Upper lobe of right lung (tissue), 1 donor: ENCODE results near the gene ETFA. TPM values are rescaled to one million over a fixed set of nuclear protein-coding genes. Genes with fewer than 3 reads are reported as not detected.

Experiments used
- ATAC-seq: fragments of 200-7000 bp; cut with Tn5 transposase; one replicate; pipeline ENCODE4 v1.9.1; 2020; ENCODE audit warnings: mild to moderate bottlenecking, moderate library complexity
- DNase-seq: peaks from one replicate; pipeline ENCODE4 v3.0.0-alpha.2; 2020
- H3K27ac ChIP-seq: fragments of 200-600 bp; one replicate; pipeline ENCODE4 v1.8.0; 2022
- H3K27me3 ChIP-seq: fragments of 200-600 bp; one replicate; pipeline ENCODE4 v1.8.0; 2022; ENCODE audit warnings: mild to moderate bottlenecking
- H3K36me3 ChIP-seq: fragments of 200-600 bp; one replicate; pipeline ENCODE4 v1.8.0; 2022
- H3K4me1 ChIP-seq: fragments of 200-600 bp; one replicate; pipeline ENCODE4 v1.8.0; 2022
- H3K4me3 ChIP-seq: fragments of 200-600 bp; one replicate; pipeline ENCODE4 v1.8.0; 2022; ENCODE audit warnings: mild to moderate bottlenecking
- H3K9me3 ChIP-seq: fragments of 200-600 bp; one replicate; pipeline ENCODE4 v1.8.0; 2022
- CTCF ChIP-seq: fragments of 200-600 bp; IDR thresholded peaks from one replicate; pipeline ENCODE4 v1.8.0; 2022; ENCODE audit warnings: antibody characterized with exemption
- intact Hi-C: fragments of 100-400 bp; cut with DNase I; formaldehyde crosslinking; loops from one replicate; pipeline ENCODE4 v1.11.0; 2022
- total RNA-seq: library from RNA; stranded (reverse); fragmentation: NEBNext Ultra II Directional; extraction: Animal tissue kit (Norgen Biotek cat#: 25700); gene quantifications from one replicate; pipeline ENCODE4 v1.2.1, GENCODE V29; 2021
- donor health status: DM: no; HTN: yes; CAD: no; lungs with severe emphysema.

Gene ETFA
- total RNA-seq, 1 donor from 2014 or later: 71.3 TPM

- peaks cover 14% of the 10 kb centered on the region for H3K27me3 ChIP-seq
- no peak overlapping the region for H3K4me3 ChIP-seq
- no peak for TF ChIP-seq CTCF
- peaks cover 12% of the 10 kb centered on the region for H3K4me1 ChIP-seq
- no peak for ATAC-seq
- no peaks in the 10 kb centered on the region for H3K9me3 ChIP-seq
- intact Hi-C loops: no loop called here
- H3K36me3 ChIP-seq: no peaks in the 10 kb centered on the region
- H3K27ac ChIP-seq: no peak overlapping the region
- no peak for DNase-seq
Observed at GRCh38 chr15:76195506-76196268, 115.6 kb downstream of the ETFA start.

- intact Hi-C loops: no loop called here
- peaks cover 25% of the 10 kb centered on the region for H3K27me3 ChIP-seq
- H3K4me1 ChIP-seq: peaks cover 15% of the 10 kb centered on the region
- no peak for DNase-seq
- H3K4me3 ChIP-seq: no peak overlapping the region
- H3K36me3 ChIP-seq: no peaks in the 10 kb centered on the region
- no peaks in the 10 kb centered on the region for H3K9me3 ChIP-seq
- no peak overlapping the region for H3K27ac ChIP-seq
- TF ChIP-seq CTCF: no peak
- ATAC-seq: no peak
Observed at GRCh38 chr15:76193934-76194333, 117.3 kb downstream of the ETFA start.

GRCh38 chr15:76192715-76193114 lies 118.6 kb downstream of the ETFA start:
- Histone ChIP-seq H3K9me3 (no peaks in the 10 kb centered on the region), H3K36me3 (no peaks in the 10 kb centered on the region), H3K4me1 (peaks cover 15% of the 10 kb centered on the region), H3K4me3 (no peak overlapping the region), H3K27ac (no peak overlapping the region), H3K27me3 (peaks cover 25% of the 10 kb centered on the region)
- no peak for TF ChIP-seq CTCF
- DNase-seq: no peak
- intact Hi-C loops: no loop called here
- ATAC-seq: no peak

GRCh38 chr15:76191539-76192244 lies 119.6 kb downstream of the ETFA start:
- Histone ChIP-seq H3K27ac (no peak overlapping the region), H3K36me3 (no peaks in the 10 kb centered on the region), H3K9me3 (no peaks in the 10 kb centered on the region), H3K4me1 (peaks cover 11% of the 10 kb centered on the region), H3K27me3 (peaks cover 25% of the 10 kb centered on the region), H3K4me3 (no peak overlapping the region)
- no peak for TF ChIP-seq CTCF
- ATAC-seq (no peak), DNase-seq (no peak)
- intact Hi-C loops: no loop called here

GRCh38 chr15:76190751-76191538 lies 120.3 kb downstream of the ETFA start:
- H3K9me3 ChIP-seq: no peaks in the 10 kb centered on the region
- no peaks in the 10 kb centered on the region for H3K36me3 ChIP-seq
- peaks cover 10% of the 10 kb centered on the region for H3K4me1 ChIP-seq
- ATAC-seq (peak; percentile 92), DNase-seq (peak; percentile 89)
- TF ChIP-seq CTCF: peak; percentile 85
- H3K27ac ChIP-seq: no peak overlapping the region
- peaks cover 25% of the 10 kb centered on the region for H3K27me3 ChIP-seq
- intact Hi-C loops: no loop called here
- H3K4me3 ChIP-seq: peak overlapping the region; percentile 13
